ACHN (cell line): Measurements from ENCODE around the gene BPIFA1.

Experiments used
- DNase-seq: peaks from one replicate; pipeline ENCODE4 v3.0.0-alpha.2; 2015
- in situ Hi-C: cut with HindIII; loops from 2 replicates; pipeline ENCODE4 v1.10.0; 2017; ENCODE audit warnings: low sequenced_read_pairs, low pct_ligation_motif_present, low pct_unique_long_range_greater_than_20kb

The BPIFA1 gene

GRCh38 chr20:33275215-33275614 lies 39.4 kb downstream of the BPIFA1 start:
- in situ Hi-C loops = no loop called here
- DNase-seq = no peak

DNA sequence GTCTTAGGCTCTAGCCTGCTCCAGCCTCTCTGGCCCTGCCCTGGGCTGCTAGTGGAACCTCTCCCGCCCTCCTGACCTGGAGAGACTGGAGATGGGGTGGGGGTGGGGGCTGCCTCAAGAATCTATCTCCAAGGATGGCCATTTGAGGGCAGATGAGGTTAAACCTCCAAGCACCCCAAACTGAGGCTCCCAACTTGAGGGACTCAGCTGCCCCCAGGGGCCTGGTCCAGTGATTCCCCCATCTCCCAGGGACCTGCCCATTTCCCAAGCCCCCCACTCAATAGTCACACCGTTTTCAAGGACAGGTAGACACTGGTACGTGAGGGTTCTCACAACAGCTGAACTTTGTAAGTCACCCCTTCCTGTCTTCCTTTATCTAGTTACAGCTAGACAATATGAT lies 40.1 kb downstream of the BPIFA1 start:
- in situ Hi-C loops = no loop called here

DNA sequence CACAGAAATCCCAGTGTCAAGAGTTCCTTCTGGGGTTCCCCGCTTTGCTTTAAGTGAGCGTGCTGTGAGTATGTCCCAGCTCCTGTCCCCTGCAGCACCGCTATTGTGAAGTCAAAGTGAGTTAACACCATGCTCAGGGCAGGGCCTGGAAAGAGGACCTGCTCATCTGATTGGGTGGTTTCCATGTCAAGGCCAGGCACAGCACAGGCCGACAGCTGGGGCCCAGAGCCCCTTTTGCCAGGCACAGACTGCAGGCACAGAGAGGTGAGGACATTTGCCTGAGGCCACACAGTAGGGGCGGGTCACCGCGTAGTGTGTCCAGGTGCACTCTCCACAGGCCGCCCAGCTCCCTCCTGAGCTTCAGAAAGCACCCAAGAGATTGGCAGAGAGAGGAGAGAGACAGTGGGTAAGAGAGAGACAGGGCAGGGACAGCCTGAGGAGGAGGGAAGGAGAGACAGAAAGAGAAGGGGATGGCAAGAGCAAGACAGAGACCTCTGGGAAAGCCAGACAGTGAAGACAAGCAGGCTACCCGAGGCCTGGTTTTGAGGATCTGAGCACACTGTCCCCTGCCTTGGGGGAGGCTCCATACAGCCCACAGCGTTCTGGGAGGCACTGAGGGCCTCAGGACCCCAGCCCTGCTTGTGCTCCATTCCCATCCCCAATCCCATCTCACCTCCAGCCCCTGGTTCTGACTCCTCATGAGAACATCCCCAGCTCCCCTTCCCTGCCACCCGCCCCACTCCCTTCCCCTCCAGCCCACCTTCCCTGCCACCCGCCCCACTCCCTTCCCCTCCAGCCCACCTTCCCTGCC lies 40.7 kb downstream of the BPIFA1 start:
- DNase-seq = no peak
- in situ Hi-C loops = no loop called here

More for the DNA sequence above, 40.1 kb downstream of the BPIFA1 start:
- DNase-seq = no peak

GRCh38 chr20:33277471-33278441 lies 42.0 kb downstream of the BPIFA1 start:
- in situ Hi-C loops = no loop called here
- DNase-seq = no peak

DNA sequence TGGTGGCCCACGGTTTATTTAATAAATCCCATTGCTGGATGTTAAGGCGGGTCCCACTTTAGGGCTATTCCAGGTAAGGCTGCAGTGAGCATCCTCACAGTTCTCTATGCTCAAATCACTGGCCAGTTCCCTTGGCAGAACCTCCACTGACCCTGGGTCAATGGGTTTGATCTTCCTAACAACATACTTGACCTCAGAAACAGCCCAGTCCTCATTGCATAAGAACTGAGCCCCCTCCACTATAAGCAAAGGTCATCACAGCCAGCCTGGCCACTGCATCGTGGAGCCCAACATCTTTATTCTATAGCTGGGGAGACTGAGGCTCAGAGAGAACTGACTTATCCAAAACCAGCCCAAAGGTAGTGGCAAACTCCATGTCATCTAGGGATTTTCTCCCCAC lies 42.9 kb downstream of the BPIFA1 start:
- DNase-seq = no peak
- in situ Hi-C loops = no loop called here

DNA sequence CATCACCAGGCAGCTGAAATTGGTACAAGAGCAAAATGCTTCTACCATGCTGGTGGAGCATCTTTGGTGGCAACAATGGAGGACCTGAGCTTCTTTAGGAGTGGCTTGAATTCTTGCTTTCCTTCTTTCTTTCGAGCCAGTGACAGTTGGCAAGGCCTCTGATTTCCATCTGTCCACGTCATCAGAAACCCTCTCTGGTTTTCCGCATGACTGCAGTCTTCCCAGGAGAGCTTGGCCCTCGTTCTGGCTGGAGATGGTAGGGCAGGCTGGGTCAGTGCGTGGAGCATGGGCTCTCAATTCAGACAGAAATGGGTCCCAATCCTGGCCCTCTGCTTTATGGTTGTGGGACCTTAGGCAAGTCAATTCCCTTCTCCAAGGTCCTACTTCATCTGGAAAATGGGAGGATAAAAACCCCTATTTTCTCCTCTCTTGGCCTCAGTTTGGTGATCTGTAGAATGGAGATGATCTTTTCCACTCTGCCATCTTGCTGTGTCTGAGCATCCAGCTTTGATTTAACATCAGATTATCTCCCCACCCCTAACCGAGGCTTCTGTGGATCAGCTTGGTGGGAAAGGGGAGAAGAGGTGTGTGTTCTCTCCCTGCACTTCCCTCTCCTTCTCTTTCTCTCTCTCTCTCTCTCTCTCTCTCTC lies 43.6 kb downstream of the BPIFA1 start:
- in situ Hi-C loops = no loop called here
- peak; percentile 60 for DNase-seq

- DNase-seq = no peak
- in situ Hi-C loops = no loop called here
Measured at GRCh38 chr20:33280000-33280680, 44.3 kb downstream of the BPIFA1 start.

DNA sequence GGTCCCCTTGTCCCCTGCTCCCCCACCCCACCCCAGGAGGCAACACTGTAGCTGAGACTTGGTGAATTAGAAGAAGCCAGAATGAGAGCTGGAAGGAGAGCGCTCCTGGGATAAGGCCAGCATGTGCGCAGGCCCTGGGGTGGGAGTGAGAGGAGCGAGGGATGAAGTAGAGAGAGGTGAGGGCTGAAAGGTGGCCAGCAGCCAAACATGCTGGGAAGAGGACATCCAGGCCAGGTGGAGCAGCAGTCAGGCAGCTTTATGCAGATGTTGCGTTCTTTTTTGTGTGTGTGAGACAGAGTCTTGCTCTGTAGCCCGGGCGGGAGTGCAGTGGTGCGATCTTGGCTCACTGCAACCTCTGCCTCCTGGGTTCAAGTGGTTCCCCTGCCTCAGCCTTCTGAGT lies 45.0 kb downstream of the BPIFA1 start:
- DNase-seq = no peak
- in situ Hi-C loops = no loop called here

DNA sequence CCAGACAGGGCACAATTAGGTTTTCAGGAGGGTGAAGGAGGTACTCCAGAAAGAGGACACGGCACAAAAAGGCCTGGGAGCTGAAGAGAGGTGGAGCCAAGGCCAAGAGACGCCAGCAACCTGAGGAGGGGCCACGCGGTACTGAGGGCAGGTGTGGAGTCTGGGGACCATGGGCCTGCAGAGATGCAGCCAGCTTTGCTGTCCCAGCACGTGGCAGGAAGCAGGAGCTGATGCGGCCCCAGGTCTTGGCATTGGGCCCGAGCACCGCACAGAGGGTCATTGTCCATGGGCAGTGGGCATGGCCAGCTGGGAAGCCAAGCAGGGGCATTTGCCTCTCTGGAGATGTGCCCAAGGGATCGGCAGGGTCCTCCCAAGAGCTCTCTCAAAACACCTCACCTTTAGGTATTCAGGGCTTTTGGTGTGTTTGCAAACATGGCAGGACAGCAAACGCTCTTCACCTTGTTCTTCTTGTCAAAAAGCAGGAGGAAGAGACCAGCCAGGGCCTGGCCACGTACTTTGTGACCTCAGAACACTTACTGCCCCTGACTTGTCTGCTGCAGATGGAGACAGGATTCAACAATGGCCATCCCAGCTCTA lies 45.9 kb downstream of the BPIFA1 start:
- no peak for DNase-seq
- in situ Hi-C loops = no loop called here

DNA sequence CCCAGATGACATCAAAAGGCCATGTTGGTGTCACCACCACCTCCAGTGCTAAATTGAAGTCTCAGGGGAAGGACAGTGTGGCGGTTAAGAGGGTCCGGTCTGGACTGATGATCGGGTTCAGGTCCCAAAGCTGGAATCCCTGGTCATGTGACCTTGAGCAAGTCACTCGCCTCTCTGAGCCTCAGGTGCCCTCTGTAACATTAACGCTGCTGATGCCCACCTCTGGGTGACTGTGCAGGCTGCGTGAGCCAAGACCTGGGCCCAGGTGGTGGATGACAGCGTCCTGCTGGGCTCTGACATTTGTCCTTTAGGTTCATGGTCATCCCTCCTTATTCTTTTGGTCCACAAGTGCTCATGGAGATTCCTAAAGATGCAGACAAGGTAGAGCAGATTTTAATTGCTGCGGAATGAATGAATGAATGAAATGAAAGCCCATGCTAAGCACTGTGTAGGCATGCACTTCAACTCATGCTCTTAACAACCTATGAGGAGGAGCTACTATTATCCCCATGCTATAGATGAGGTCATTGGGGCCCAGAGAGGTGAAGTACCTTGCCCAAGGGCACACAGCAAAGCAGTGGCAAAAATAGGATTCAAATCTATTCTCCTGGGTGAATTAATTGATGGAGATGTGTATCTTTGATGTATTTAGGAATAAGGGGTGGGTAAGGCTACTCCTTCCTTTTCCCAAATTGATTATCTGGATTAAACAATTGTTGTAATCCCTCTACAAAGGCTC lies 46.6 kb downstream of the BPIFA1 start:
- no peak for DNase-seq
- in situ Hi-C loops = no loop called here

DNA sequence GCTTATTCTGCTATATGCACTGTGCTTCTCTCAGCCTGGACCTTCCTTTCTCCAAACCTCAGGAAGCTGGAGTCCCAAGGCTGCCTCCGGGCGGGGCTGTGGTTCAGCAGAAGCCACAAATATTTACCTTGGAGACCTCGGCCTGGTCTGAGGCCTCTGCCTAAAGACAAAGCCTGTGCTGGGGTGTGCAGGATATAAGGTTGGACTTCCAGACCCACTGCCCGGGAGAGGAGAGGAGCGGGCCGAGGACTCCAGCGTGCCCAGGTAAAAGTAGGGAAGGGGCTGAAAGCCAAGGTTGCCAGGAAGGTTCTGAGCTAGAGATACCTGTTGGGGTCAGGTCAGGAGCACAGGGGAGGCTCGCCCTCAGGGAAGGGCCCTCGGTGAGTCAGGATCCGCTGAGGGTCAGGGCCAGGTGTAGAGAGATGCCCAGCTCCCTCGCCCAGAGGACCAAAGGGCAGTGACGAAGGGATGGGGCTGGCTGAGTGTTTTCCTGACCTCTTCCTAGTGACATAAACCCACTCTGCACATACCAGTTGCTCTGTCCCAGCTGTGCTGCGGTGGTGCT lies 47.3 kb downstream of the BPIFA1 start, which contains the start of gene BPIFB1:
Gene BPIFB1, plus strand, starts transcription at position 224 of the 565 bp plus-strand sequence. CDS start 2,860 bp downstream, outside the sequence.
- no peak for DNase-seq
- in situ Hi-C loops = no loop called here

DNA sequence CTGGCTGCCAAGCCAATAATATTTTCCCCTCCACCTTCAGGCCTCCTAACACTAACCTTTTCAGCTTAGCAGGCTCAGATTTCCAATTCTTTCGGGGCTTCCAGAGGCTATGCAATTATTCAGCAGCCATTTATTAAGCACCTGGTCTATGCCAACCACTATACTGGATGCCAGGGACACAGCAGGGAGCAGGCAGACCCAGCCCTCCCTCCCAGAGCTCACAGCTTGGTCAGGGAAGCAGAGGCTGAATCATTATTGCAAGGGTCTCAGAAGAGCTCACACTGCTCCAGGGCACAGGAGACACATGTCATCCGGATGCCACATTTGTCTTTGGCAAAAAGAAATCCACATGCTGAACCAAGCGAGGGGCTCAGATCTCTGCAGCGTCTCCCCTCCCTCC lies 48.5 kb downstream of the BPIFA1 start:
- in situ Hi-C loops = no loop called here
- DNase-seq = no peak

DNA sequence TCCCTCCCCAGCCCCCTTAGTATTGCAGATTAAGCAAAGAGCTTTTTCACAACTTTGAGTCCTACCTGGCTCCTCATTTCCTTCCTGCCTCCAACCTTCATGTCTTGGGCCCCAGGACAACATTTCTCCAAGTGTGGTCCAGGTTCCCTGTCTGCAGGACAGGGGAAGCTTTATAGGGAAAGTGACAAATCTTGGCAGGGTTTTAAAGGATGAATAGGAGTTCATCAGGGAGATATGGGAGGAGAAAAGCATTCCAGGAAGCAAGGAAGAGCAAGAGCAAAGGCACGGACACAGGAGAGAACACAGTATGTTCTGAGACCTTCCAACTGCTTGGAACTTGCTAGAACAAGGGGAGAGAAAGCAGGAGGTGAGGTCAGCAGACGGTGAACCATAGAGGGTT lies 49.1 kb downstream of the BPIFA1 start:
- no peak for DNase-seq
- in situ Hi-C loops = no loop called here

GRCh38 chr20:33285861-33286495 lies 50.2 kb downstream of the BPIFA1 start:
- DNase-seq = no peak
- in situ Hi-C loops = no loop called here

DNA sequence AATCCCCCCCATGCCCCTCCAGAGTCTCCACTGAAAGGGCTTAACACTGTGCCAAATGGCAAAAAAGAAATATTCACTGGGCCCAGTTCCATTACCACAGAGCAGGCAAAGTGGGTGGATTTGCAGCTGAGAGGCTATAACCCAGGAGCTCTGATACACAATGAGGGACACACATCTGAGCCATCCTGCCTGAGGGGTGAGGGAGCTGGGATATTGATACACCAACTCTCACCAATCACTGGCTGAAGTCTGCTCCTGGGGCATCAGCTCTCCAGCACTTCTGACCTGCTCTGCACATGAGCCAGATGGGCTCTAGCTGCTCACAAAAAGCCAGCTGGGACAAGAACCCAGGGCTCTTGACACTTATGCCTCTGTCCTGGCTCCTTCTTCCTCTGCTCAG lies 52.1 kb downstream of the BPIFA1 start:
- in situ Hi-C loops = no loop called here
- no peak for DNase-seq

DNA sequence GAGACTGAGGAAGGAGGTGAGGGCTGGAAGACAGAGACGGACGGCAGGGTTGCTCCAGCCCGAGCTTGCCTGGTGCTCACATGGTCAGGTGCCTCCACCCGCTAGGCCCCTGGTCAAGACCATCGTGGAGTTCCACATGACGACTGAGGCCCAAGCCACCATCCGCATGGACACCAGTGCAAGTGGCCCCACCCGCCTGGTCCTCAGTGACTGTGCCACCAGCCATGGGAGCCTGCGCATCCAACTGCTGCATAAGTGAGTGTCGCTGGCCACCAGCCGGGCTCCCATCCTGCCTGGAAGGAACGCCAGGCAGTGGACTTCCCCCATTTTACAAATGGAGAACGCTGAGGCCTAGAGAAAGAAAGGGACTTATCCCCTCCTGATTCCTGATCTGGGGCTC lies 55.1 kb downstream of the BPIFA1 start:
- in situ Hi-C loops = no loop called here
- no peak for DNase-seq

DNA sequence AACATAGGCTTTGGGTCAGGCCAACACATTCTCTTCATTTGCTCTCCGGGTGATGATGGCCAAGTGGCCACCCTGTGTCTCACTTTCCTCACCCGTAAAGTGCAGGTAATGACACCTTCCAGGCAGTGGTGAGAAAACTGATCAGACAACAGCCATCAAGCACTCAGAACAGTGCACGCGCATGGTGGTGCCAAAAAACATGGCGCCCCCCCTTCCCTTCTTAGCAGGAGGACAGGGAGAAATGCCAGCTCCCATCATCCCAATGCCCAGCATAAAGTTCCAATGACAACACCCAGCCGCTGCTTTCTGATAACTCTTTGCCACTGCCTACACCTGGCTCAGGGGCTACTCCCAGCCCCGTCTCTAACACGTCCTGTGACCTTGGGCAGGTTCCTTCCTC lies 55.6 kb downstream of the BPIFA1 start:
- in situ Hi-C loops = no loop called here
- DNase-seq = no peak
